ENCODE data around the gene TULP4.

Gene TULP4

GRCh38 chr6:158356586-158357546 lies 44.6 kb downstream of the TULP4 start:
- DNase-seq (ENCODE audit: low spot score) (no peak), FAIRE-seq (no peak)

GRCh38 chr6:158357570-158358216 lies 45.4 kb downstream of the TULP4 start:
- DNase-seq (ENCODE audit: low spot score) (no peak), FAIRE-seq (no peak)

- FAIRE-seq = no peak
- no peak for DNase-seq (ENCODE audit: low spot score)
Measured at GRCh38 chr6:158358450-158359077, 46.3 kb downstream of the TULP4 start.

- FAIRE-seq (no peak), DNase-seq (ENCODE audit: low spot score) (no peak)
Measured at GRCh38 chr6:158361068-158361467, 48.8 kb downstream of the TULP4 start.

GRCh38 chr6:158361961-158362669 lies 49.9 kb downstream of the TULP4 start:
- FAIRE-seq = no peak
- DNase-seq (ENCODE audit: low spot score) = no peak

- no peak for FAIRE-seq
Measured at GRCh38 chr6:158366363-158366762, 54.1 kb downstream of the TULP4 start.

GRCh38 chr6:158367816-158368215 lies 55.6 kb downstream of the TULP4 start:
- DNase-seq (ENCODE audit: low spot score) = no peak
- no peak for FAIRE-seq

More at GRCh38 chr6:158366363-158366762, 54.1 kb downstream of the TULP4 start:
- no peak for DNase-seq (ENCODE audit: low spot score)

GRCh38 chr6:158369241-158369640 lies 57.0 kb downstream of the TULP4 start:
- DNase-seq (ENCODE audit: low spot score) = peak; percentile 51
- FAIRE-seq = peak; percentile 72

- DNase-seq (ENCODE audit: low spot score) = no peak
- no peak for FAIRE-seq
Measured at GRCh38 chr6:158370805-158371204, 58.5 kb downstream of the TULP4 start.

GRCh38 chr6:158371261-158371660 lies 59.0 kb downstream of the TULP4 start:
- FAIRE-seq = no peak
- no peak for DNase-seq (ENCODE audit: low spot score)

GRCh38 chr6:158372574-158372973 lies 60.3 kb downstream of the TULP4 start:
- no peak for FAIRE-seq
- DNase-seq (ENCODE audit: low spot score) = no peak

- no peak for FAIRE-seq
Measured at GRCh38 chr6:158373214-158373613, 60.9 kb downstream of the TULP4 start.

GRCh38 chr6:158374020-158374419 lies 61.8 kb downstream of the TULP4 start:
- FAIRE-seq (no peak), DNase-seq (ENCODE audit: low spot score) (no peak)

More at GRCh38 chr6:158373214-158373613, 60.9 kb downstream of the TULP4 start:
- DNase-seq (ENCODE audit: low spot score) = no peak

- FAIRE-seq = no peak
Measured at GRCh38 chr6:158376631-158377081, 64.4 kb downstream of the TULP4 start.

GRCh38 chr6:158377860-158378259 lies 65.6 kb downstream of the TULP4 start:
- FAIRE-seq = no peak
- DNase-seq (ENCODE audit: low spot score) = no peak

More at GRCh38 chr6:158376631-158377081, 64.4 kb downstream of the TULP4 start:
- no peak for DNase-seq (ENCODE audit: low spot score)

- FAIRE-seq = no peak
Measured at GRCh38 chr6:158379336-158379735, 67.1 kb downstream of the TULP4 start.

GRCh38 chr6:158381214-158381613 lies 68.9 kb downstream of the TULP4 start:
- no peak for DNase-seq (ENCODE audit: low spot score)

More at GRCh38 chr6:158379336-158379735, 67.1 kb downstream of the TULP4 start:
- DNase-seq (ENCODE audit: low spot score) = no peak

GRCh38 chr6:158382491-158382890 lies 70.2 kb downstream of the TULP4 start:
- DNase-seq (ENCODE audit: low spot score) (no peak), FAIRE-seq (no peak)

More at GRCh38 chr6:158381214-158381613, 68.9 kb downstream of the TULP4 start:
- no peak for FAIRE-seq

GRCh38 chr6:158383057-158383456 lies 70.8 kb downstream of the TULP4 start:
- DNase-seq (ENCODE audit: low spot score) = no peak
- no peak for FAIRE-seq

GRCh38 chr6:158383542-158383941 lies 71.3 kb downstream of the TULP4 start:
- DNase-seq (ENCODE audit: low spot score) (no peak), FAIRE-seq (no peak)

GRCh38 chr6:158384671-158385110 lies 72.4 kb downstream of the TULP4 start:
- DNase-seq (ENCODE audit: low spot score) (no peak), FAIRE-seq (no peak)

Measured in RCC 7860 (cell line).